ENCODE measurements around the gene F13B.

GRCh38 chr1:197100677-197101076 is 33.6 kb upstream of the F13B start:
- TF ChIP-seq POLR2AphosphoS5 (IDR thresholded peaks at IDR 0.05; ENCODE audit: low read depth, low read length) (no peak), SIN3A (IDR thresholded peaks at IDR 0.05; ENCODE audit: borderline replicate concordance, insufficient read depth, low read length) (no peak)

Data from PFSK-1 (cell line).